CD4-positive, alpha-beta memory T cell (primary cell): ENCODE data around the gene FAM83F. TPM values are rescaled to one million over a fixed set of nuclear protein-coding genes. Genes with fewer than 3 reads are reported as not detected.

Source experiments
- CTCF ChIA-PET: fragments of 350-600 bp; sonication (Branson Sonifier 250); formaldehyde crosslinking; loops from one replicate; lab custom pipeline; 2021; ENCODE audit warnings: inconsistent platforms; ENCODE audit not compliant: partially characterized antibody; lab: Charles Lee
- POLR2A ChIA-PET: fragments of 350-600 bp; sonication (Branson Sonifier 250); formaldehyde crosslinking; loops from one replicate; lab custom pipeline; 2021; ENCODE audit not compliant: partially characterized antibody; lab: Charles Lee
- DNase-seq, 5 donors: peaks; one replicate each; pipeline versions ENCODE4 v3.0.0 to v3.0.0-alpha.2; 2020 to 2022; ENCODE audit warnings: mixed read lengths in 1 of 5
- H3K27ac ChIP-seq: one replicate; pipeline ENCODE4 v1.7.0; 2013; ENCODE audit warnings: low read depth, low read length
- H3K27me3 ChIP-seq: 2 replicates; pipeline ENCODE4 v1.7.0; 2013; ENCODE audit warnings: mild to moderate bottlenecking, low read length, moderate library complexity; ENCODE audit not compliant: insufficient read depth
- H3K36me3 ChIP-seq: 2 replicates; pipeline ENCODE4 v1.7.0; 2013; ENCODE audit warnings: mild to moderate bottlenecking, low read length, moderate library complexity; ENCODE audit not compliant: insufficient read depth
- H3K4me1 ChIP-seq: 2 replicates; pipeline ENCODE4 v1.7.0; 2013; ENCODE audit warnings: mild to moderate bottlenecking, low read length, moderate library complexity; ENCODE audit not compliant: insufficient read depth
- H3K4me3 ChIP-seq, 2 donors: one replicate each; pipeline ENCODE4 v1.7.0; 2013; ENCODE audit warnings: low read length in 2 of 2, mild to moderate bottlenecking in 1 of 2
- H3K9me3 ChIP-seq, 2 donors: one replicate each; pipeline ENCODE4 v1.7.0; 2013; ENCODE audit warnings: low read length in 2 of 2, control low read depth in 1 of 2; ENCODE audit not compliant: control insufficient read depth in 1 of 2
- H3K27ac Mint-ChIP-seq, 7 donors: one replicate each; pipeline ENCODE4 v1.8.0; 2020 to 2021; ENCODE audit warnings: mixed read lengths in 7 of 7, mild to moderate bottlenecking in 6 of 7, inconsistent platforms in 3 of 7, moderate library complexity in 3 of 7
- H3K27me3 Mint-ChIP-seq, 2 donors: one replicate each; pipeline ENCODE4 v1.8.0; 2020 to 2021; ENCODE audit warnings: mixed read lengths in 2 of 2
- H3K36me3 Mint-ChIP-seq, 2 donors: one replicate each; pipeline ENCODE4 v1.8.0; 2020 to 2021; ENCODE audit warnings: mixed read lengths in 2 of 2, inconsistent platforms in 1 of 2, mild to moderate bottlenecking in 1 of 2
- H3K4me1 Mint-ChIP-seq, 4 donors: one replicate each; pipeline ENCODE4 v1.8.0; 2020 to 2021; ENCODE audit warnings: mixed read lengths in 4 of 4, mild to moderate bottlenecking in 1 of 4
- H3K4me3 Mint-ChIP-seq, 8 donors: one replicate each; pipeline ENCODE4 v1.8.0; 2020 to 2021; ENCODE audit warnings: mixed read lengths in 8 of 8, mild to moderate bottlenecking in 7 of 8, moderate library complexity in 6 of 8, inconsistent platforms in 3 of 8
- H3K9me3 Mint-ChIP-seq, 8 donors: one replicate each; pipeline ENCODE4 v1.8.0; 2020 to 2021; ENCODE audit warnings: mixed read lengths in 8 of 8, mild to moderate bottlenecking in 5 of 8, inconsistent platforms in 3 of 8, moderate library complexity in 1 of 8
- intact Hi-C: fragments of 100-400 bp; cut with micrococcal nuclease; formaldehyde crosslinking; loops from one replicate; pipeline ENCODE4 v1.15.1; 2023
- polyA plus RNA-seq, 2 donors: library from polyadenylated mRNA; unstranded; fragments of 300-500 nt; fragmentation: Illumina TruSeq; gene quantifications; one replicate each; pipeline ENCODE4 v1.2.3, GENCODE V29; 2021
- total RNA-seq, 2 experiments: library from RNA; stranded (reverse); gene quantifications; one replicate each; pipeline ENCODE4 v1.2.3, GENCODE V29; 2021

Gene FAM83F
- total and polyA plus RNA-seq, 4 experiments from 2014 or later = 0.29 TPM; not detected in 3

GRCh38 chr22:39973656-39974055 lies 21.1 kb upstream of the FAM83F start:
- POLR2A ChIA-PET = interaction anchor here (0.9 to 1.4 kb wide), 2 partner anchors 9 to 14 kb away, joined by 3 to 4 read pairs; partner anchors contain the start of gene TMA7B
- Histone ChIP-seq H3K36me3 (peaks cover 52% of the 10 kb centered on the region), H3K27ac (no peak overlapping the region), H3K27me3 (no peaks in the 10 kb centered on the region), H3K9me3 (no peaks in the 10 kb centered on the region), H3K4me1 (no peaks in the 10 kb centered on the region), H3K4me3 (no peak overlapping the region)
- Mint-ChIP-seq H3K36me3 (peaks cover 62 to 76% of the 10 kb centered on the region in 2 donors), H3K27me3 (no peaks in the 10 kb centered on the region), H3K4me1 (peaks cover 0 to 5% (median 2%) of the 10 kb centered on the region in 4 donors), H3K9me3 (peaks cover 0 to 2% (median 0%) of the 10 kb centered on the region in 8 donors), H3K27ac (peak overlapping the region in 3 of 7 donors; percentile 8 to 30 (median 18)), H3K4me3 (no peak overlapping the region)
- DNase-seq = no peak
- CTCF ChIA-PET = interaction anchor here (1.2 kb wide), 1 partner anchor 19 kb away, joined by 4 read pairs; no protein-coding TSS in a partner anchor
- intact Hi-C loops = no loop called here

DNA sequence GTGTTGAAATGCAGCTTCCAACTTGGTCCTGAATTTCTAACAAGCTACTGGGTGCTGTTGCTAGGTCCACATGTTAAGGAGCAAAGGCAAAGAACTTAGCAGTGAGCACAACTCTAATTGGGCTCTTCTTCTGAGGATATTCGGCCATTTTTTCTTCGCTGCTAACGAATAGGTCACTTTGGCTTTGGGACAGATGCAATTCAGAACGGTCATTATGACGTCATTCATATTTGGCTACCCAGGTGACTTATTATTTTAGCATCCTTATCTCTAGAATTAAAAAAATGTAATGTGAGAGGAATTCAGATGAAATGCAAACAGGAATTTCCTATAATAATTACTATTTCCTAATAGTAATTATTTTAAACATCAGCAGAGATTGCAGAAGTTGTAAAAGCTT lies 20.7 kb upstream of the FAM83F start:
- Histone ChIP-seq H3K27ac (no peak overlapping the region), H3K36me3 (peaks cover 48% of the 10 kb centered on the region)
- peaks cover 58 to 72% of the 10 kb centered on the region in 2 donors for H3K36me3 Mint-ChIP-seq

DNA sequence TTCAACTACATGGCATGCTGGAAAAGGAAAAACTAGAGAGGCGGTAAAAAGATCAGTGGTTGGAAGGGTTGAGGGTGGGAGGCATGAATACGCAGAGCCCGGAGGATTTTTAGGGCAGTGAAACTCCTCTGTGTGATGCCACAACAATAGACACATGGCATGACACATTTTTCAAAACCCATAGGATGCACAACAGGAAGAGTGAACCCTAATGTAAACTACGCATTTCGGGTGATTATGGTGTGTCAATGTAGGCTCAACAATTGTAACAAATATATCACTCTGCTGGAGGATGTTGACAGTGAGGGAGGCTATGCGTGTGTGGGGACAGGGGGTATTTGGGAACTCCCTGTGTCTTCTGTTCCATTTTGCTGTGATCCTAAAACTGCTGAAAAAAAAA lies 15.7 kb upstream of the FAM83F start:
- Histone ChIP-seq H3K27me3 (no peaks in the 10 kb centered on the region), H3K4me1 (peaks cover 8% of the 10 kb centered on the region), H3K4me3 (no peak overlapping the region), H3K36me3 (no peaks in the 10 kb centered on the region), H3K9me3 (no peaks in the 10 kb centered on the region), H3K27ac (no peak overlapping the region)
- Mint-ChIP-seq H3K27me3 (no peaks in the 10 kb centered on the region), H3K36me3 (peaks cover 17 to 25% of the 10 kb centered on the region in 2 donors), H3K4me3 (no peak overlapping the region), H3K4me1 (peaks cover 18 to 28% (median 21%) of the 10 kb centered on the region in 4 donors), H3K27ac (peak overlapping the region; percentile 15 to 77 (median 39)), H3K9me3 (peaks cover 0 to 3% (median 0%) of the 10 kb centered on the region in 8 donors)
- POLR2A ChIA-PET = interaction anchor here (1.1 kb wide), 1 partner anchor 31 kb away, joined by 3 read pairs; no protein-coding TSS in a partner anchor
- intact Hi-C loops = no loop called here
- no peak for DNase-seq
- CTCF ChIA-PET = no interaction called here

More for the DNA sequence above, 20.7 kb upstream of the FAM83F start:
- Histone ChIP-seq H3K4me1 (no peaks in the 10 kb centered on the region), H3K4me3 (no peak overlapping the region), H3K9me3 (no peaks in the 10 kb centered on the region), H3K27me3 (no peaks in the 10 kb centered on the region)
- Mint-ChIP-seq H3K4me1 (peaks cover 3 to 8% (median 6%) of the 10 kb centered on the region in 4 donors), H3K4me3 (no peak overlapping the region), H3K9me3 (peaks cover 0 to 2% (median 0%) of the 10 kb centered on the region in 8 donors), H3K27me3 (no peaks in the 10 kb centered on the region), H3K27ac (peak overlapping the region in 3 of 7 donors; percentile 8 to 30 (median 18))
- CTCF ChIA-PET = interaction anchor here (1.2 kb wide), 1 partner anchor 19 kb away, joined by 4 read pairs; no protein-coding TSS in a partner anchor
- DNase-seq = no peak
- POLR2A ChIA-PET = interaction anchor here (0.9 to 1.4 kb wide), 2 partner anchors 9 to 15 kb away, joined by 3 to 4 read pairs; partner anchors contain the start of gene TMA7B
- intact Hi-C loops = no loop called here

DNA sequence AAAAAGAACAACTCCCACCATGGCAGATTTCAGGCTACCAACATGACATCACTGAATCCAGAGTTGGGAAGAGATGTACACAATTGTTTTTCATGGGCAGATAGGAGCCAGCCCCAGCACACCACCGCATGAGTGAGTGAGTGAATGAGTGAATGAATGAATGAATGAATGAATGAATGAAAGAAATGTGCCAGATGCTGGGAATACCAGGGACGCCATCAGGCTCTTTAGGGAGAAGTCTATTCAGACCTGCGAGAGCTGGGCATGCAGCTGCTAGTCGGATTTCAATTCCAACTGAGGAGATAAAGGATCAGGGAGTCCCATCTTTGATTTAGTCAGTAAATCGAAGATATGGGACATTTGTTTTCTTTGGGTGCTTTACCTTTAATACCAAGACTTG lies 15.3 kb upstream of the FAM83F start:
- H3K4me1 Mint-ChIP-seq = peaks cover 18 to 28% (median 21%) of the 10 kb centered on the region in 4 donors
- H3K36me3 ChIP-seq = no peaks in the 10 kb centered on the region
- H3K4me1 ChIP-seq = peaks cover 8% of the 10 kb centered on the region
- H3K27ac Mint-ChIP-seq = peak overlapping the region in 6 of 7 donors; percentile 15 to 77 (median 50)
- no peak for DNase-seq
- peaks cover 0 to 3% (median 0%) of the 10 kb centered on the region in 8 donors for H3K9me3 Mint-ChIP-seq
- H3K9me3 ChIP-seq = no peaks in the 10 kb centered on the region
- H3K27ac ChIP-seq = no peak overlapping the region
- no peak overlapping the region for H3K4me3 ChIP-seq
- POLR2A ChIA-PET = interaction anchor here (1.4 kb wide), 1 partner anchor 15 kb away, joined by 7 read pairs; the partner anchor contains the start of gene FAM83F
- no peaks in the 10 kb centered on the region for H3K27me3 Mint-ChIP-seq
- peaks cover 16 to 25% of the 10 kb centered on the region in 2 donors for H3K36me3 Mint-ChIP-seq
- no peaks in the 10 kb centered on the region for H3K27me3 ChIP-seq
- intact Hi-C loops = no loop called here
- no peak overlapping the region for H3K4me3 Mint-ChIP-seq
- CTCF ChIA-PET = no interaction called here

- intact Hi-C loops = no loop called here
- CTCF ChIA-PET = no interaction called here
- no peak overlapping the region for H3K27ac ChIP-seq
- peaks cover 8% of the 10 kb centered on the region for H3K4me1 ChIP-seq
- Mint-ChIP-seq H3K27me3 (no peaks in the 10 kb centered on the region), H3K4me3 (no peak overlapping the region), H3K4me1 (peaks cover 18 to 28% (median 21%) of the 10 kb centered on the region in 4 donors), H3K36me3 (peaks cover 12 to 15% of the 10 kb centered on the region in 2 donors), H3K9me3 (peaks cover 0 to 3% (median 0%) of the 10 kb centered on the region in 8 donors), H3K27ac (peak overlapping the region in 3 of 7 donors; percentile 68 to 81 (median 79))
- no peaks in the 10 kb centered on the region for H3K27me3 ChIP-seq
- POLR2A ChIA-PET = interaction anchor here (1.4 kb wide), 2 partner anchors 14 kb away, joined by 3 to 7 read pairs; partner anchors contain the start of gene FAM83F
- H3K9me3 ChIP-seq = no peaks in the 10 kb centered on the region
- no peak overlapping the region for H3K4me3 ChIP-seq
- no peak for DNase-seq
- no peaks in the 10 kb centered on the region for H3K36me3 ChIP-seq
These were observed 14.2 kb upstream of the FAM83F start for GRCh38 chr22:39980596-39980995.

- Mint-ChIP-seq H3K36me3 (no peaks in the 10 kb centered on the region), H3K27me3 (no peaks in the 10 kb centered on the region), H3K9me3 (peaks cover 0 to 4% (median 0%) of the 10 kb centered on the region in 8 donors), H3K4me1 (peaks cover 18 to 24% (median 22%) of the 10 kb centered on the region in 4 donors), H3K4me3 (no peak overlapping the region), H3K27ac (peak overlapping the region in 4 of 7 donors; percentile 41 to 88 (median 64))
- CTCF ChIA-PET = no interaction called here
- Histone ChIP-seq H3K4me1 (peaks cover 8% of the 10 kb centered on the region), H3K27ac (no peak overlapping the region), H3K4me3 (no peak overlapping the region), H3K9me3 (no peaks in the 10 kb centered on the region), H3K36me3 (no peaks in the 10 kb centered on the region), H3K27me3 (no peaks in the 10 kb centered on the region)
- no peak for DNase-seq
- intact Hi-C loops = no loop called here
- POLR2A ChIA-PET = interaction anchor here (0.9 to 1.4 kb wide), 3 partner anchors 12 to 327 kb away, joined by 3 read pairs; no protein-coding TSS in a partner anchor
These were observed 11.4 kb upstream of the FAM83F start for GRCh38 chr22:39983346-39983745.

DNA sequence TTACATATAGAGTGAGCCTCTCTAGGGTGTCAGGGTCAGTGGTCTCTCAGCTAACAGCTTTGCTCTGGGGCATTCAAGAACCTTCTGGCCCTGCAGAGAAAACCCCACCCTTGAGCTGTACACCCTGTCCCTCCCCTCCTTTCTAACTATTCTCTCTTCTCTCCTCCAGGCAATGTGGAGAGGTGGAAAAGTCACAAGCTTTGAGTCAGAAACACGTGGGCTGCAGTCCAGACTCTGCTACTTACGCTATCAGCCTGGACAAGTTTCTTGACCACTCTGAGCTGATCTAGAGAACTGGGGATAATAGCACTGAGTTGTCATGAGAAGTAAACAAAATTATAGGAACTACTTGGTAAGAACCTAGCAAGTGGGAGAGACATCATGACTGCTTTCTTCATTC lies 10.7 kb upstream of the FAM83F start:
- H3K27me3 ChIP-seq = no peaks in the 10 kb centered on the region
- ChIA-PET POLR2A (interaction anchor here (1.2 to 1.4 kb wide), 2 partner anchors 41 to 328 kb away, joined by 3 read pairs; no protein-coding TSS in a partner anchor), CTCF (no interaction called here)
- Mint-ChIP-seq H3K27ac (no peak overlapping the region), H3K9me3 (peaks cover 0 to 3% (median 0%) of the 10 kb centered on the region in 8 donors), H3K4me1 (peaks cover 16 to 21% (median 18%) of the 10 kb centered on the region in 4 donors), H3K36me3 (no peaks in the 10 kb centered on the region), H3K27me3 (no peaks in the 10 kb centered on the region), H3K4me3 (no peak overlapping the region)
- H3K4me1 ChIP-seq = peaks cover 8% of the 10 kb centered on the region
- no peak overlapping the region for H3K27ac ChIP-seq
- no peaks in the 10 kb centered on the region for H3K36me3 ChIP-seq
- DNase-seq = no peak
- intact Hi-C loops = no loop called here
- no peak overlapping the region for H3K4me3 ChIP-seq
- no peaks in the 10 kb centered on the region for H3K9me3 ChIP-seq
